Measurements from ENCODE around the gene DSTN.

GRCh38 chr20:17640875-17641378 is 71.1 kb downstream of the DSTN start:
- no peak for TF ChIP-seq CTCF (IDR thresholded peaks at IDR 0.05 in 4 of 5, conservative IDR thresholded peaks at IDR 0.05 in 1 of 5)
- no peak for TF ChIP-seq POLR2A (IDR thresholded peaks at IDR 0.05)
